Measurements from ENCODE around the gene MPHOSPH6.

The MPHOSPH6 gene

GRCh38 chr16:82184213-82184612, 14.2 kb upstream of the MPHOSPH6 start:
- no peak overlapping the region for H3K27ac ChIP-seq
- TF ChIP-seq CTCF (conservative IDR thresholded peaks at IDR 0.05): no peak

GRCh38 chr16:82183004-82183397, 13.0 kb upstream of the MPHOSPH6 start:
- no peak for TF ChIP-seq CTCF (conservative IDR thresholded peaks at IDR 0.05)
- no peak overlapping the region for H3K27ac ChIP-seq

- no peak overlapping the region for H3K27ac ChIP-seq
- no peak for TF ChIP-seq CTCF (conservative IDR thresholded peaks at IDR 0.05)
Observed at GRCh38 chr16:82182266-82183003, 12.4 kb upstream of the MPHOSPH6 start.

- H3K27ac ChIP-seq: no peak overlapping the region
- no peak for TF ChIP-seq CTCF (conservative IDR thresholded peaks at IDR 0.05)
Observed at GRCh38 chr16:82181461-82182185, 11.6 kb upstream of the MPHOSPH6 start.

GRCh38 chr16:82178352-82178751, 8.3 kb upstream of the MPHOSPH6 start:
- H3K27ac ChIP-seq: no peak overlapping the region

GRCh38 chr16:82177555-82177954, 7.5 kb upstream of the MPHOSPH6 start:
- H3K27ac ChIP-seq: no peak overlapping the region
- TF ChIP-seq CTCF (conservative IDR thresholded peaks at IDR 0.05): no peak

More at GRCh38 chr16:82178352-82178751, 8.3 kb upstream of the MPHOSPH6 start:
- TF ChIP-seq CTCF (conservative IDR thresholded peaks at IDR 0.05): no peak

- no peak for TF ChIP-seq CTCF (conservative IDR thresholded peaks at IDR 0.05)
- H3K27ac ChIP-seq: no peak overlapping the region
Observed at GRCh38 chr16:82176204-82176603, 6.2 kb upstream of the MPHOSPH6 start.
